Measurements from ENCODE around the gene CCR6.
"Not testable (repeated sequence)": the region's sequence is repeated elsewhere in the genome, so short reads cannot be mapped to it uniquely, and the experiment has no call there.

- TF ChIP-seq EP300, POLR2A, POLR2AphosphoS5 (IDR thresholded peaks at IDR 0.05): not testable (repeated sequence)
- peak in 2 of 7 experiments; percentile 24 to 36 for TF ChIP-seq CTCF (IDR thresholded peaks at IDR 0.05)
Observed at GRCh38 chr6:167182913-167183314, 60.0 kb downstream of the CCR6 start.
